GM18868 (cell line): ENCODE measurements around the gene ZSCAN2.
"Not testable (repeated sequence)": the region's sequence is repeated elsewhere in the genome, so short reads cannot be mapped to it uniquely, and the experiment has no call there.

Experiments
- ATAC-seq: cut with Tn5 transposase; IDR thresholded peaks from one replicate; pipeline ENCODE4 v1.9.1; 2021; ENCODE audit warnings: mild to moderate bottlenecking, moderate library complexity; ENCODE audit not compliant: unreplicated experiment

Gene ZSCAN2

GRCh38 chr15:84634228-84634837 lies 33.5 kb downstream of the ZSCAN2 start:
- ATAC-seq = no peak

GRCh38 chr15:84638103-84638502 lies 37.3 kb downstream of the ZSCAN2 start:
- no peak for ATAC-seq

GRCh38 chr15:84641871-84642270 lies 41.1 kb downstream of the ZSCAN2 start:
- not testable (repeated sequence) for ATAC-seq

- not testable (repeated sequence) for ATAC-seq
These were observed 41.8 kb downstream of the ZSCAN2 start for GRCh38 chr15:84642640-84643039.

GRCh38 chr15:84643838-84644237 lies 43.0 kb downstream of the ZSCAN2 start:
- ATAC-seq = no peak

- no peak for ATAC-seq
These were observed 44.7 kb downstream of the ZSCAN2 start for GRCh38 chr15:84645496-84645895.

GRCh38 chr15:84645997-84646396 lies 45.2 kb downstream of the ZSCAN2 start:
- no peak for ATAC-seq

GRCh38 chr15:84647726-84648125 lies 46.9 kb downstream of the ZSCAN2 start:
- ATAC-seq = no peak

GRCh38 chr15:84648539-84648938 lies 47.7 kb downstream of the ZSCAN2 start:
- no peak for ATAC-seq

GRCh38 chr15:84649706-84650105 lies 48.9 kb downstream of the ZSCAN2 start:
- ATAC-seq = no peak

GRCh38 chr15:84653584-84653909 lies 52.7 kb downstream of the ZSCAN2 start:
- no peak for ATAC-seq

- ATAC-seq = peak; percentile 82
These were observed 53.3 kb downstream of the ZSCAN2 start, which contains the start of gene WDR73 for GRCh38 chr15:84653910-84654688. Gene WDR73, minus strand, starts transcription at chr15:84654283. Its CDS starts 9 bp downstream, at chr15:84654274.

GRCh38 chr15:84654689-84655453 lies 54.1 kb downstream of the ZSCAN2 start:
- ATAC-seq = peak; percentile 45

GRCh38 chr15:84656972-84657371 lies 56.2 kb downstream of the ZSCAN2 start:
- ATAC-seq = no peak

GRCh38 chr15:84657748-84658079 lies 56.9 kb downstream of the ZSCAN2 start:
- no peak for ATAC-seq

GRCh38 chr15:84658080-84658787 lies 57.4 kb downstream of the ZSCAN2 start, which contains the start of gene NMB:
Gene NMB, minus strand, starts transcription at chr15:84658199. Its CDS starts 47 bp downstream, at chr15:84658152.
- peak; percentile 69 for ATAC-seq

GRCh38 chr15:84658788-84659411 lies 58.1 kb downstream of the ZSCAN2 start:
- no peak for ATAC-seq

GRCh38 chr15:84659904-84660781 lies 59.3 kb downstream of the ZSCAN2 start:
- ATAC-seq = no peak

GRCh38 chr15:84661001-84661400 lies 60.2 kb downstream of the ZSCAN2 start:
- no peak for ATAC-seq

- no peak for ATAC-seq
These were observed 65.6 kb downstream of the ZSCAN2 start for GRCh38 chr15:84666373-84666772.
